GM12875 (cell line): ENCODE results near the gene INAFM2.

Experiments used
- H3K4me3 ChIP-seq: one replicate; pipeline ENCODE4 v1.5.1; 2011; ENCODE audit warnings: low read depth, low read length, control low read depth
- CTCF ChIP-seq: IDR thresholded peaks from 2 replicates; pipeline ENCODE4 v1.5.1; 2011; ENCODE audit warnings: low read depth, mild to moderate bottlenecking, control low read depth, inconsistent platforms, low read length, moderate library complexity, borderline replicate concordance; ENCODE audit not compliant: insufficient read depth

Gene INAFM2

GRCh38 chr15:40355976-40356585, 32.6 kb downstream of the INAFM2 start:
- TF ChIP-seq CTCF, result no peak
- no peak overlapping the region for H3K4me3 ChIP-seq

GRCh38 chr15:40357246-40357645, 33.8 kb downstream of the INAFM2 start:
- no peak for TF ChIP-seq CTCF
- no peak overlapping the region for H3K4me3 ChIP-seq

GRCh38 chr15:40357723-40358470, 34.4 kb downstream of the INAFM2 start, which contains the start of gene DISP2:
Gene DISP2, plus strand, starts transcription at chr15:40358219. Its CDS starts 103 bp downstream, at chr15:40358322.
- no peak for TF ChIP-seq CTCF
- H3K4me3 ChIP-seq, result peak within 1 kb of the TSS; percentile 53

- peak; percentile 25; the same call in 1 of the 2 replicates for TF ChIP-seq CTCF
- peak overlapping the region; percentile 53 for H3K4me3 ChIP-seq
Observed at GRCh38 chr15:40358471-40359353, 35.2 kb downstream of the INAFM2 start.

- TF ChIP-seq CTCF, result no peak
- no peak overlapping the region for H3K4me3 ChIP-seq
Observed at GRCh38 chr15:40360015-40360414, 36.5 kb downstream of the INAFM2 start.

GRCh38 chr15:40361640-40362039, 38.1 kb downstream of the INAFM2 start:
- no peak for TF ChIP-seq CTCF
- H3K4me3 ChIP-seq, result no peak overlapping the region

GRCh38 chr15:40363611-40364010, 40.1 kb downstream of the INAFM2 start:
- no peak for TF ChIP-seq CTCF
- no peak overlapping the region for H3K4me3 ChIP-seq
